DND-41 (cell line): ENCODE results near the gene DMPK.

Source experiments
- ATAC-seq: fragments of 200-7000 bp; cut with Tn5 transposase; 3 replicates; pipeline ENCODE4 v1.9.1; 2021; ENCODE audit warnings: low read depth; ENCODE audit not compliant: insufficient read depth
- DNase-seq: peaks from one replicate; pipeline ENCODE4 v3.0.0-alpha.2; 2020
- H2AFZ ChIP-seq: 2 replicates; pipeline ENCODE4 v1.6.0; 2012; ENCODE audit warnings: low read depth, low read length
- H3K27ac ChIP-seq: 2 replicates; pipeline ENCODE4 v1.5.1; 2012; ENCODE audit warnings: low read length, inconsistent platforms
- H3K27me3 ChIP-seq: fragments of 200-600 bp; sonication (generic); 2 replicates; pipeline ENCODE4 v1.6.0; 2012; ENCODE audit warnings: low read length, mild to moderate bottlenecking, inconsistent platforms; ENCODE audit not compliant: insufficient read depth, poor library complexity
- H3K36me3 ChIP-seq: 2 replicates; pipeline ENCODE4 v1.5.1; 2012; ENCODE audit warnings: low read length, inconsistent platforms; ENCODE audit not compliant: insufficient read depth
- H3K4me1 ChIP-seq: 2 replicates; pipeline ENCODE4 v1.5.1; 2012; ENCODE audit warnings: mild to moderate bottlenecking, low read length; ENCODE audit not compliant: insufficient read depth
- H3K4me2 ChIP-seq: 2 replicates; pipeline ENCODE4 v1.6.0; 2012; ENCODE audit warnings: mild to moderate bottlenecking, moderate library complexity, low read length, inconsistent platforms; ENCODE audit not compliant: insufficient read depth
- H3K4me3 ChIP-seq, 2 experiments: fragments of 200-600 bp in 1 of 2; shearing (Covaris generic) in 1 of 2; 2 replicates each; pipeline ENCODE4 v1.5.1; 2012 to 2016; ENCODE audit warnings: inconsistent platforms in 2 of 2, low read length in 2 of 2, mild to moderate bottlenecking in 2 of 2, low read depth in 1 of 2, moderate library complexity in 1 of 2
- H3K79me2 ChIP-seq: 2 replicates; pipeline ENCODE4 v1.6.0; 2012; ENCODE audit warnings: low read length, inconsistent platforms; ENCODE audit not compliant: insufficient read depth
- H3K9ac ChIP-seq: 2 replicates; pipeline ENCODE4 v1.6.0; 2012; ENCODE audit warnings: low read depth, mild to moderate bottlenecking, inconsistent platforms, low read length, moderate library complexity
- H3K9me3 ChIP-seq: 2 replicates; pipeline ENCODE4 v1.5.1; 2012; ENCODE audit warnings: low read length, moderate library complexity, mild to moderate bottlenecking, inconsistent platforms; ENCODE audit not compliant: insufficient read depth, severe bottlenecking
- H4K20me1 ChIP-seq: 2 replicates; pipeline ENCODE4 v1.6.0; 2012; ENCODE audit warnings: low read length; ENCODE audit not compliant: insufficient read depth
- CTCF ChIP-seq: IDR thresholded peaks from 2 replicates; pipeline ENCODE4 v1.5.1; 2012; ENCODE audit warnings: borderline replicate concordance, low read length, moderate library complexity, mild to moderate bottlenecking; ENCODE audit not compliant: poor library complexity, severe bottlenecking; ENCODE audit errors: extremely low read depth
- EZH2 ChIP-seq: IDR thresholded peaks from 3 replicates; pipeline ENCODE4 v1.6.1; 2012; ENCODE audit warnings: borderline replicate concordance, low read depth, mild to moderate bottlenecking, moderate library complexity, low read length, inconsistent platforms; ENCODE audit not compliant: severe bottlenecking

Gene DMPK

GRCh38 chr19:45786533-45786894 lies 4.2 kb upstream of the DMPK start:
- no peaks in the 10 kb centered on the region for H3K27me3 ChIP-seq
- no peak overlapping the region for H3K4me2 ChIP-seq
- no peak overlapping the region for H3K4me3 ChIP-seq
- DNase-seq (no peak), ATAC-seq (no peak)
- H4K20me1 ChIP-seq: peaks cover 43% of the 10 kb centered on the region
- peaks cover 12% of the 10 kb centered on the region for H3K79me2 ChIP-seq
- H2AFZ ChIP-seq: no peak overlapping the region
- no peak overlapping the region for H3K27ac ChIP-seq
- peaks cover 53% of the 10 kb centered on the region for H3K36me3 ChIP-seq
- H3K9me3 ChIP-seq: no peaks in the 10 kb centered on the region
- H3K4me1 ChIP-seq: peaks cover 10% of the 10 kb centered on the region
- no peak overlapping the region for H3K9ac ChIP-seq
- TF ChIP-seq EZH2 (no peak), CTCF (no peak)

GRCh38 chr19:45785781-45786532 lies 3.7 kb upstream of the DMPK start:
- H3K36me3 ChIP-seq: peaks cover 52% of the 10 kb centered on the region
- H4K20me1 ChIP-seq: peaks cover 42% of the 10 kb centered on the region
- no peak for DNase-seq
- TF ChIP-seq CTCF (no peak), EZH2 (no peak)
- H3K27me3 ChIP-seq: no peaks in the 10 kb centered on the region
- no peak overlapping the region for H2AFZ ChIP-seq
- H3K27ac ChIP-seq: no peak overlapping the region
- no peaks in the 10 kb centered on the region for H3K9me3 ChIP-seq
- peaks cover 6% of the 10 kb centered on the region for H3K79me2 ChIP-seq
- no peak overlapping the region for H3K9ac ChIP-seq
- no peak for ATAC-seq
- H3K4me2 ChIP-seq: no peak overlapping the region
- H3K4me1 ChIP-seq: peaks cover 4% of the 10 kb centered on the region
- H3K4me3 ChIP-seq: no peak overlapping the region

- no peak overlapping the region for H3K4me3 ChIP-seq
- TF ChIP-seq EZH2 (no peak), CTCF (no peak)
- H3K4me2 ChIP-seq: no peak overlapping the region
- no peak overlapping the region for H3K9ac ChIP-seq
- H2AFZ ChIP-seq: no peak overlapping the region
- ATAC-seq: no peak
- no peaks in the 10 kb centered on the region for H3K4me1 ChIP-seq
- no peak overlapping the region for H3K27ac ChIP-seq
- no peak for DNase-seq
- H3K27me3 ChIP-seq: no peaks in the 10 kb centered on the region
- peaks cover 2% of the 10 kb centered on the region; the same call in 1 of the 2 replicates for H3K79me2 ChIP-seq
- peaks cover 47% of the 10 kb centered on the region for H3K36me3 ChIP-seq
- H3K9me3 ChIP-seq: no peaks in the 10 kb centered on the region
- peaks cover 46% of the 10 kb centered on the region for H4K20me1 ChIP-seq
Observed at GRCh38 chr19:45785097-45785496, 2.8 kb upstream of the DMPK start.

GRCh38 chr19:45784096-45784495 lies 1.8 kb upstream of the DMPK start:
- peaks cover 41% of the 10 kb centered on the region for H3K36me3 ChIP-seq
- no peak overlapping the region for H2AFZ ChIP-seq
- TF ChIP-seq CTCF: no peak
- H3K79me2 ChIP-seq: peaks cover 2% of the 10 kb centered on the region; the same call in 1 of the 2 replicates
- no peak overlapping the region for H3K27ac ChIP-seq
- ATAC-seq (no peak), DNase-seq (no peak)
- no peak overlapping the region for H3K4me2 ChIP-seq
- no peak overlapping the region for H3K4me3 ChIP-seq
- no peak overlapping the region for H3K9ac ChIP-seq
- no peaks in the 10 kb centered on the region for H3K27me3 ChIP-seq
- H3K4me1 ChIP-seq: no peaks in the 10 kb centered on the region
- H4K20me1 ChIP-seq: peaks cover 49% of the 10 kb centered on the region
- no peaks in the 10 kb centered on the region for H3K9me3 ChIP-seq
